ENCODE data around the gene MYO1H. TPM values are rescaled to one million over a fixed set of nuclear protein-coding genes. Genes with fewer than 3 reads are reported as not detected.

The MYO1H gene
- total and polyA plus RNA-seq, 2 of the 13 experiments (the other 11 are each of a cell fraction or from before 2014, with no cell fraction given), result not detected

DNA sequence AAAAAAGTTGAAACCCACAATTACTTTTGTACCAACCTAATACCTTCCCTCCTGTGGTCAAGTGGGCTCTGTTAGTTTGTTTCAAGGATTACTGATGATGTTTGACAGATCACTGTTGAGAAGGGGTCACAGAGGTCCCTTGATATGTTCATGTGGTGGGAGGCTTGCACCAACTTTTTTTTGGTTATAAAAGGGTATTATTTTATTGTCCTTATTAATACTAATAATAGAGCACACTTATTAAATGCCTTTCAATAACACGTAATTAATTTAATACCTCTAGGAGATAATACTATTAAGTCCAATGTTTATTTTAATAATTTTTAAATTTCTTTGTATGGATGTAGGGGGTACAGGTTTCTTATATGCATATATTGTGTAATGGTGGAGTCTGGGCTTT, 134.2 kb downstream of the MYO1H start:
- Histone ChIP-seq H3K79me2 (ENCODE audit: insufficient read depth, low read length) (peaks cover 18% of the 10 kb centered on the region), H3K4me1 (ENCODE audit: insufficient read depth, low read length) (peaks cover 25% of the 10 kb centered on the region), H3K27me3 (ENCODE audit: control insufficient read depth in 1 of 2, insufficient read depth in 2 of 2, low read length in 2 of 2) (no peaks in the 10 kb centered on the region; a peak in 1 of 5 replicates), H3K27ac (ENCODE audit: extremely low read length, insufficient read depth, low read length) (no peak overlapping the region), H3K9me3 (ENCODE audit: low read length) (no peaks in the 10 kb centered on the region), H2AFZ (ENCODE audit: low read length) (no peak overlapping the region), H3K4me3 (replicated peaks in 1 of 3; ENCODE audit: insufficient read depth in 1 of 3, low read depth in 2 of 3, low read length in 3 of 3) (no peak overlapping the region), H3K36me3 (replicated peaks in 1 of 2; ENCODE audit: control insufficient read depth in 1 of 2, insufficient read depth in 2 of 2, low read length in 2 of 2) (peaks cover 7 to 36% of the 10 kb centered on the region in 2 experiments), H3K4me2 (ENCODE audit: low read depth, low read length) (no peak overlapping the region), H3K9ac (ENCODE audit: insufficient read depth, low read depth, low read length) (no peak overlapping the region), H4K20me1 (ENCODE audit: insufficient read depth, low read length) (no peaks in the 10 kb centered on the region)
- in situ Hi-C loops (cut with HindIII; ENCODE audit: extremely low pct_ligation_motif_present, low pct_unique_long_range_greater_than_20kb), result no loop called here
- ATAC-seq (no peak), DNase-seq (ENCODE audit: low spot score) (no peak), FAIRE-seq (no peak)
- ChIA-PET POLR2A (no interaction called here), CTCF (ENCODE audit: low intra/inter-chr PET ratio, low total read pairs) (no interaction called here)
- BruUV-seq (replicated peaks), result no TSS peak
- intact Hi-C loops (cut with micrococcal nuclease; ENCODE audit: unreplicated experiment), result no loop called here
- TF ChIP-seq PAF1 (CRISPR knock-in tag; IDR thresholded peaks at IDR 0.05) (no peak), CREB1 (IDR thresholded peaks at IDR 0.05) (no peak), CREB1 (CRISPR knock-in tag; IDR thresholded peaks at IDR 0.05) (no peak), ATF7-NPFF (CRISPR knock-in tag; IDR thresholded peaks at IDR 0.05; ENCODE audit: low read depth) (no peak), MAZ (IDR thresholded peaks at IDR 0.05; ENCODE audit: borderline replicate concordance, low read depth, low read length) (no peak), MAZ (CRISPR knock-in tag; IDR thresholded peaks at IDR 0.05; ENCODE audit: low read depth) (no peak), ZFP36 (IDR thresholded peaks at IDR 0.05; ENCODE audit: borderline replicate concordance, low read depth, low read length, partially characterized antibody) (no peak), ZNF557 (CRISPR knock-in tag; IDR thresholded peaks at IDR 0.05) (no peak), PHF5A (CRISPR knock-in tag; IDR thresholded peaks at IDR 0.05; ENCODE audit: low read depth, unreplicated experiment) (no peak)
- TF ChIP-seq, protein P1, sequence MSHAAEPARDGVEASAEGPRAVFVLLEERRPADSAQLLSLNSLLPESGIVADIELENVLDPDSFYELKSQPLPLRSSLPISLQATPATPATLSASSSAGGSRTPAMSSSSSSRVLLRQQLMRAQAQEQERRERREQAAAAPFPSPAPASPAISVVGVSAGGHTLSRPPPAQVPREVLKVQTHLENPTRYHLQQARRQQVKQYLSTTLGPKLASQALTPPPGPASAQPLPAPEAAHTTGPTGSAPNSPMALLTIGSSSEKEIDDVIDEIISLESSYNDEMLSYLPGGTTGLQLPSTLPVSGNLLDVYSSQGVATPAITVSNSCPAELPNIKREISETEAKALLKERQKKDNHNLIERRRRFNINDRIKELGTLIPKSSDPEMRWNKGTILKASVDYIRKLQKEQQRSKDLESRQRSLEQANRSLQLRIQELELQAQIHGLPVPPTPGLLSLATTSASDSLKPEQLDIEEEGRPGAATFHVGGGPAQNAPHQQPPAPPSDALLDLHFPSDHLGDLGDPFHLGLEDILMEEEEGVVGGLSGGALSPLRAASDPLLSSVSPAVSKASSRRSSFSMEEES (CRISPR knock-in tag; IDR thresholded peaks at IDR 0.05), result no peak
- 90% methylated on average over 1 of the region's 1 CpG for WGBS (ENCODE audit: low lambda C conversion rate)

Data from HepG2 (cell line).